Omental fat pad (tissue), 4 donors: Measurements from ENCODE around the gene SMARCC1. TPM values are rescaled to one million over a fixed set of nuclear protein-coding genes. Genes with fewer than 3 reads are reported as not detected.

Experiments used
- ATAC-seq: fragments of 150-250 bp; one replicate; pipeline ENCODE4 v1.9.1; 2016; ENCODE audit warnings: mild to moderate bottlenecking, moderate library complexity; ENCODE audit not compliant: low FRiP score
- DNase-seq: peaks from one replicate; pipeline ENCODE4 v3.0.0-alpha.2; 2019; ENCODE audit warnings: low spot score
- total RNA-seq, 4 donors: library from RNA; depleted of rRNA; stranded (reverse); fragments of >200 nt; gene quantifications; one replicate each; pipeline ENCODE4 v1.1.0, GENCODE V29; 2016
- TF ChIP-seq, protein P1 (sequence below), 3 donors: fragments of 450-650 bp; IDR thresholded peaks; one replicate each; pipeline ENCODE4 v1.5.1; 2016 to 2017; ENCODE audit warnings: antibody characterized with exemption in 3 of 3, mild to moderate bottlenecking in 3 of 3, moderate library complexity in 2 of 3

SMARCC1 gene
- total RNA-seq, 4 donors from 2014 or later = 21.3 to 43.4 (median 32.2) TPM

DNA sequence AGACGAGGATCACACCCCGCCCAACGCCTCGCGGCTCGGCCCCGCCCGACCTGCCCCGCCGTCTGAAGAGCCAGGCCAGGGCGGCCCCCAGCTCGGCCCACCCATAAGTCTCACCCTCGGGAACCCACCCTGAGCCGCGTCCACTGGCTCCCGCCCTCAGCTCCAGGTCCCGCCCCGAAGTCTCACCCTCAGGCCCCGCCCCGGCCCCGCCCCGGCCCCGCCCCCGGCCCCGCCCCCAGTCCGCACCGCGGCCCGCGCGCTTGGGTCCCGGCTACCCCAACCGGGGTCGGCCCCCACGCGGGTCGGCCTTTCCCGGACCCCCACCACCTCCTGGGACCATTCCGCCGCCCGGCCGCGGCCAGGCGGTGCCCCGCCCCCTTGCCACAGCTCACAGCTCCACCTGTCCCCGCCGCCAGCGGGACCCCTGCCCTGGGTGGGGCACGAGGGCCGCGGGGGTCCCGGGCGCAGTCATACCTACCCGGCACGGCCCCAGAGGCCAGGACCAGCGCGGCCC is 203.5 kb downstream of the SMARCC1 start:
- ATAC-seq = peak; percentile 65
- DNase-seq = no peak
- TF ChIP-seq, protein P1, sequence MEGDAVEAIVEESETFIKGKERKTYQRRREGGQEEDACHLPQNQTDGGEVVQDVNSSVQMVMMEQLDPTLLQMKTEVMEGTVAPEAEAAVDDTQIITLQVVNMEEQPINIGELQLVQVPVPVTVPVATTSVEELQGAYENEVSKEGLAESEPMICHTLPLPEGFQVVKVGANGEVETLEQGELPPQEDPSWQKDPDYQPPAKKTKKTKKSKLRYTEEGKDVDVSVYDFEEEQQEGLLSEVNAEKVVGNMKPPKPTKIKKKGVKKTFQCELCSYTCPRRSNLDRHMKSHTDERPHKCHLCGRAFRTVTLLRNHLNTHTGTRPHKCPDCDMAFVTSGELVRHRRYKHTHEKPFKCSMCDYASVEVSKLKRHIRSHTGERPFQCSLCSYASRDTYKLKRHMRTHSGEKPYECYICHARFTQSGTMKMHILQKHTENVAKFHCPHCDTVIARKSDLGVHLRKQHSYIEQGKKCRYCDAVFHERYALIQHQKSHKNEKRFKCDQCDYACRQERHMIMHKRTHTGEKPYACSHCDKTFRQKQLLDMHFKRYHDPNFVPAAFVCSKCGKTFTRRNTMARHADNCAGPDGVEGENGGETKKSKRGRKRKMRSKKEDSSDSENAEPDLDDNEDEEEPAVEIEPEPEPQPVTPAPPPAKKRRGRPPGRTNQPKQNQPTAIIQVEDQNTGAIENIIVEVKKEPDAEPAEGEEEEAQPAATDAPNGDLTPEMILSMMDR (IDR thresholded peaks at IDR 0.05) = no peak

DNA sequence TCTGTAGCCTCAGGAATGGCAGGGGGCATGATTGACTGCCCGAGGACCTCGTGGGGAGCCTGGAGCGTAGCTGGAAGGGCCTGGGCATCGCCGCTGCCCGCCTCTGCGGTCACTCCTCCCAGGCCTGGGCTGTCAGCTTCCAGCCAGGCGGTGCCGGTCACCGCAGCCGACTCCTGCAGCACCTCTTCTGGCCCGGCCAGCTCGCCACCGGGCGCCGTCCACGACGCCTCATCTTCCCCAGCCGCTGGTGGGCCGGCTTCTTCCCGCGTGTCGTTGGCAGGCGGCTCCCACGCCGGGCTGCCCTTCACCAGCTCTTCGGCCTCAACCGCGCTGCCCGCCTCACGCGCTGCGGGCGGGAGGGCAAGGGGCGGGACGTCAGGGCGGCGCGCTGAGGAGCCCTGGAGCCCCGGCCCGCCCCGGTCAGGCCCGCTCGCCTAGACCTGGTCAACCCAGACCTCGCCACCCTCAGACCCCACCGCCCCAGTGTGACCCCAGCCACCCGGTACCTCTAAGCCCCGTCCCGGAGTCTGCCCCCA is 204.0 kb downstream of the SMARCC1 start:
- TF ChIP-seq, protein P1 (IDR thresholded peaks at IDR 0.05) = no peak
- no peak for DNase-seq
- ATAC-seq = peak; percentile 78

DNA sequence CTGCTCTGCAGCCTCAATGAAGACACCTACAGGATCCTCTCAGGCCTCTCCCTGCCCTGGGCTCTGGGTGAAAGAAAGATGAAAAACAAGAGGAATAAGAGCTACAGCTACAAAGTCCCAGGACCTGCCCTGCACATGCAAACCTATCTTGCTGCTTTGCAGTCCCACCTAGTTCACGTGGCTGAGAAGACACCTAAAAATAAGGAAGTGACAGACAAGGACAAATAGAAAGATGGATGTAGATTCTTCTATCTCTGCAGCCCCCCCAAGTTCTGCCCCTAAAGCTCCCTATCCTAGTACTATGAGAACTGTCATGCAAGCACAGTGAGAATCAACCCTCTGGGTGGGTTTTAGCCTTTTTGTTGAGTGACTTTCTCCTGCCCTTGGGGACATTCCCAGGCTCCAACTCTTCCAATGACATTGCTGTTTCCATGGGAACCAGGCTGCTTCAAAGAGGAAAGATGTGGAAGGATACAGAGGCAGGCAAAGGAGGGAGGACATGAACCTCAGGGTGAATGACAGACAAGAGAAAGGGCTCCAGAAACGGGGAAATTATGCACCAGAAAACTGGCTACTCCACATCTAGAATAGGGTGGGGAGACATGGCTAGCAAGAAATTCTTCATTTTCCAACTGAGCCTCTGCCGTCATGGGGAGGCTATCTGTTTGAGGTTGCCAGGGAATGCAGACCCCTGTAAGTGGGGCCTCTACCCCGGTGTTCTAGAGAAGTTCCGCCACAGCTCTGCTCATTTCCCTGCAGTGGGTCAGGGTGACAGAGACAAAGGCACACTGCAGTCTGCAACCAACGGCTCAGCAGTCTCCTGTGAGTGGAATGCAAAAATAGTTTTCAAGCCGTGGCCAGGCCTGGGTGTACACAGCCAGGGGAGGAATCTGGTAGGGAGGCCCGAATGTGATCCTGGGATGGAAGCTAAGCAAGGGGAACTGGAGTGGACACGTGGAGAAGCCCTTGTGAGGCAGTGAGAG is 208.2 kb downstream of the SMARCC1 start:
- no peak for ATAC-seq
- TF ChIP-seq, protein P1 (IDR thresholded peaks at IDR 0.05) = no peak
- DNase-seq = no peak

DNA sequence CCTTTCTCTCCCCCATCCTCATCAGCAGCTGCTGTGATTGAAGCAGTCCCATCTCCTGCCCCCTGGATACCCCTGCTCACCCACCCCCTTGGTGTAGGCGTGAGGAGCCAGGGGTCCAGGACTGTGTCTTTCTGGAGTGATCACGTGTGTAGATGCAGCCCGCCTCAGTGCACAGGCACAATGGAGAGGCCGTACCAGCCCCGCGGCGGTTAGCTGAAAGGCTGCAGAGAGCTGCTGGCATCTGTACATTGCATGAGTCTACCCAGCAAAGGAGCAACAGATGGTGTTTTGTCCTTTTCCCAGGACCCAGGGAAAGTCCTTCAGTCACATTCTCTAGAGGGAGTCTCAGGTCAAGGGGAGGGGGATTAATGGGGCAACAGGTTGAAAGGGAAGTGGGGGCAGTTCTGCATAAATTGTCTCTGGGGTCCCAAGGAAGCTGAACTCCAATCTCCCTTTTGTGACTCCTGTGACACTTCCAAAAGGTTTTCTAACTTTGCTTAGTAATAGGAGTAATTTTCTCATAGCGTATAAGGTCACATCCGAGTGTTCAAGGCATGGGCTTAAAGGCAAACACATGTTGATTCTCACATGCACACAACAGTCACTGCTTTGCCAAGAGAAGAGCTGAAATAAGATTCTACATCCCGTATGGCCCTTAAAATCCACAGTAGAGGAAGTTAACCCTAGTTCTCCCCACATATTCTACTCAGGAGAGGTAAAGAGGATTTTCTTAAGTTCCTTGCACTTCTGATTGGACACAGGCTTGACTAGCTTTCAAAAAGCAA is 210.1 kb downstream of the SMARCC1 start:
- peak; percentile 10 for ATAC-seq
- TF ChIP-seq, protein P1 (IDR thresholded peaks at IDR 0.05) = no peak

DNA sequence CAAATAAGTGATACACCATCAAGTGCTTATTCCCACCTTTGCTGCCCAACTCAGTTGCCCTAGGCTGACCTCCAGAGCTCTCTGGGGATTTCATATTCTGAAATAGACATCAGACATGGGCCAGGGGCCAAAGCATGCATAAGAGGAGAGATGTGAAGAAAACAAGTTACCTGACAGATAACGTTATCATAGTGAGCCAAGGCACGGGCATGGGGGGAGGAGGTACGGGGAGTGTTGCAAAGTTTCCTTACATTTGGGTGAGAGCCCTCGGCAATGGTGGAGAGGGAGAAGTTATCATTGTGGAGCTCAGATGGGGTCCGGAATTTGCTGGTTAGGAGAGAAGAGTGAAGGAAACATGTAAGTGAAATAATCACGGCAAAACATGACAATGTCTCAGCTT is 212.8 kb downstream of the SMARCC1 start:
- ATAC-seq = no peak
- DNase-seq = no peak
- TF ChIP-seq, protein P1 (IDR thresholded peaks at IDR 0.05) = no peak

More for the DNA sequence above, 210.1 kb downstream of the SMARCC1 start:
- DNase-seq = no peak

DNA sequence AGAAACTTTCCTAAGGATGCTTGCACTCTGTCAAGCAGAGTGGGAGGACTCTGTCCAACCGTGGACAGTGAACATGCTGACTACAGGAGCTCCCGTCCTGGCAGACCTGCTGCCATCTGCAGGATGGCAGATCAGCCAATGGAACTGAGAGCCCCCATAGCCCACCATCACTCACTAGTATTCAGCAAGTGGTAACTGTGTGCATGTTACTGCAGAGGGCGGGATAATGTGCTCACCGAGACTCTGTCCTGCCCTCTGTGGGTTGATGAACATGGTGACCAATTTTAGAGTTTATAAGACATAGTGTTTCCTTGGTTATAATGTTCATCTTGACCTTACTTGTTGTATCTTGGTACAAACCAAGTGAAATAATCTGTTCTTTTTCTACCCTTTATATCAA is 214.5 kb downstream of the SMARCC1 start:
- TF ChIP-seq, protein P1 (IDR thresholded peaks at IDR 0.05) = no peak
- ATAC-seq (no peak), DNase-seq (no peak)
